Measurements from ENCODE around the gene NRP1. TPM values are rescaled to one million over a fixed set of nuclear protein-coding genes. Genes with fewer than 3 reads are reported as not detected.
"Not testable (repeated sequence)": the region's sequence is repeated elsewhere in the genome, so short reads cannot be mapped to it uniquely, and the experiment has no call there.

Gene NRP1
- polyA plus RNA-seq, 4 donors = 2.5 to 22.0 (median 12.3) TPM

DNA sequence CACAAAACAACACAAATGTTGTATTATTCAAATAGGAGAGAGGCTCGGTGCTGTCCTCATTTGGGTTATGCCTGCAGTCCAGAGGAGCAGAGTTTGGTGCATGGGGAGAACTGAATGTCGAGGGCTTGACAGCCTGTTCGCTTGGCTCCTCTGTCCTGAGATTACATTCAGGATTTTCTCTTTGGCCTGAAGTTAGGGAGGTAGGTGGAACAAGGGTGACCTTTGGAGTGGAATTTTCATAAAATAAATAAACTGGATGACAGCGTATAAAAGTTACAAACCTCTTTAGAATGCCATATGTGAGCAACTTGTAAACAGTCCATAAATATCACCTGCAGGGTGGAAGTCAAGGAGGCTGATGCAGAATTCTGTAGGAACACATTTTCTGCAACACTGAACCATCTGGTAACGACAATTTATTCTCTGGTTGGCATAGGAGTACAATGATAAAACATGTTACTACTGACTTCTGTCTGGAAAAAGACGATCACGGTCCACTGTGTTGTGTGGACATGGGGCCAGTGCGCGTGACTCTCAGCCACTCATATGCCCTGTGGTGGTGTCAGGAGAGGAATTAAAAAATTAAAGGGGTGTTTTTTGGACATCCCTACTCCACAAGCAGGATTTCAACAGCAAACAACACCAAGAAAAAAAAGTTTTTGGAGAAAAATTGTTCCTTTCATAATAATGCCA, 33.2 kb downstream of the NRP1 start:
- FAIRE-seq (no peak), DNase-seq (no peak)
- WGBS, 3 donors = 68 to 72% (median 70%) methylated on average over 9 of the region's 9 CpGs
- H3K4me3 ChIP-seq (ENCODE audit: low read depth in 1 of 3, low read length in 3 of 3) = no peak overlapping the region
- no peaks in the 10 kb centered on the region for H3K4me1 ChIP-seq (ENCODE audit: control insufficient read depth in 3 of 3, insufficient read depth in 2 of 3, low read depth in 1 of 3, low read length in 2 of 3)
- H3K36me3 ChIP-seq (ENCODE audit: control insufficient read depth in 3 of 3, insufficient read depth in 2 of 3, low read depth in 1 of 3, low read length in 3 of 3) = peaks cover 0 to 4% (median 0%) of the 10 kb centered on the region in 3 donors
- no peak overlapping the region for H3K27ac ChIP-seq (ENCODE audit: low read depth in 1 of 3, low read length in 2 of 3)
- H3K9me3 ChIP-seq (ENCODE audit: control insufficient read depth in 2 of 2, insufficient read depth in 1 of 2, low read depth in 1 of 2, low read length in 1 of 2) = no peaks in the 10 kb centered on the region
- H3K27me3 ChIP-seq (ENCODE audit: control insufficient read depth in 3 of 3, insufficient read depth in 3 of 3, low read length in 3 of 3) = no peaks in the 10 kb centered on the region

DNA sequence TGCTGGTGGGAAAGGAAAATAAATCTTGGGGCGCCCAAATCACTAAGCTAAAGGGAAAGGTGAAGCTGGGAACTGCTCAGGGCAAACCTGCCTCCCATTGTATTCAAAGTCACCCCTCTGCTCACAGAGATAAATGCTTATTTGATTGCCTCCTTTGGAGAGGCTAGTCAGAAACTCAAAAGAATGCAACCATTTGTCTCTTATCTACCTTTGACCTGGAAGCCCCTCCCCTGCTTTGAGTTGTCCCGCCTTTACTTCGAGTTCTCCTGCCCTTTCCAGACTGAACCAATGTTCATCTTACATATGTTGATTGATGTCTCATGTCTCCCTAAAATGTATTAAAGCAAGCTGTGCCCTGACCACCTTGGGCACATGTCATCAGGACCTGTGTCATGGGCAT, 33.9 kb downstream of the NRP1 start:
- not testable (repeated sequence) for H3K4me1 ChIP-seq (ENCODE audit: control insufficient read depth in 3 of 3, insufficient read depth in 2 of 3, low read depth in 1 of 3, low read length in 2 of 3); DNase-seq; H3K27me3 ChIP-seq (ENCODE audit: control insufficient read depth in 3 of 3, insufficient read depth in 3 of 3, low read length in 3 of 3); H3K36me3 ChIP-seq (ENCODE audit: control insufficient read depth in 3 of 3, insufficient read depth in 2 of 3, low read depth in 1 of 3, low read length in 3 of 3); FAIRE-seq; H3K27ac ChIP-seq (ENCODE audit: low read depth in 1 of 3, low read length in 2 of 3); H3K9me3 ChIP-seq (ENCODE audit: control insufficient read depth in 2 of 2, insufficient read depth in 1 of 2, low read depth in 1 of 2, low read length in 1 of 2); H3K4me3 ChIP-seq (ENCODE audit: low read depth in 1 of 3, low read length in 3 of 3)
- 75 to 77% (median 76%) methylated on average over 3 of the region's 3 CpGs for WGBS, 3 donors

DNA sequence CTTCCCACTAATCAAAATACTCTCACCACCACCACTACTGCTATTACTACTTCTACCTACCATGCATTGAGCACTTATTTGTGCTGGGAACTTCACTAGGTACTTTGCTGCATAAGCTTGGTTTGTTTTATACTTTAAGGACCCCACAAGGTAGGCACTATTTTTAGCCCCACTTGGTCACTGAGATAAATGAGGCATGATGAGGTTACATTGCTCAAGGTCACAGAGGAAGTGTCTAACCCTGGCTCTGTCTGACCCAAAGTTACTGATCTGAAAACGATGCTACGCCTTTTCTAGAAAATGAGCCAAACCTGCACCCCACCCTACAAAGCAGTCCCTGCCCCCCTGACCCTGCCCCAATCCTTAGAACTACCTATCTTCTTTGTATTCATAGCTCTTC, 35.6 kb downstream of the NRP1 start:
- no peak for FAIRE-seq
- 62 to 88% (median 76%) methylated on average over 2 of the region's 2 CpGs for WGBS, 3 donors
- no peaks in the 10 kb centered on the region for H3K4me1 ChIP-seq (ENCODE audit: control insufficient read depth in 3 of 3, insufficient read depth in 2 of 3, low read depth in 1 of 3, low read length in 2 of 3)
- DNase-seq = no peak
- H3K27me3 ChIP-seq (ENCODE audit: control insufficient read depth in 3 of 3, insufficient read depth in 3 of 3, low read length in 3 of 3) = no peaks in the 10 kb centered on the region
- H3K27ac ChIP-seq (ENCODE audit: low read depth in 1 of 3, low read length in 2 of 3) = no peak overlapping the region
- H3K4me3 ChIP-seq (ENCODE audit: low read depth in 1 of 3, low read length in 3 of 3) = no peak overlapping the region
- peaks cover 0 to 4% (median 0%) of the 10 kb centered on the region in 3 donors for H3K36me3 ChIP-seq (ENCODE audit: control insufficient read depth in 3 of 3, insufficient read depth in 2 of 3, low read depth in 1 of 3, low read length in 3 of 3)
- H3K9me3 ChIP-seq (ENCODE audit: control insufficient read depth in 2 of 2, insufficient read depth in 1 of 2, low read depth in 1 of 2, low read length in 1 of 2) = no peaks in the 10 kb centered on the region

DNA sequence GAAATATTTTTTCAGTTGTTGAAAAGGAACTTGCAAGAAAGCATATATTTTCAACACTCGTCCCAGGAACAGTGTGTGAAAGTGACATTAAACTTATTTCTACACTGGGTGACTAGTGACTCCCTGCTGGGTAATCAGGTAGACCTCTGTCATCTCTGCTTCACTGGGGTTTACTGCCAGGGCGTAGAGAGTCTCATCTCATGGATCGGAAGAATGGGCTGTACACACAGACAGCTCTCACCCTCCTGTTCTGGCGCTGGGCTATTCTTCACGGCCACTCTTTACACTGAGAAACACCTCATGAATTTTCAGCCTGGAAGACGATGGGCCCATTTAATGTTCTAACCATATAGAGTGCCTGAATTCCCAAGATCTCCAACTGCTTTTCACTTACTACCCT, 36.4 kb downstream of the NRP1 start:
- DNase-seq (no peak), FAIRE-seq (no peak)
- Histone ChIP-seq H3K36me3 (ENCODE audit: control insufficient read depth in 3 of 3, insufficient read depth in 2 of 3, low read depth in 1 of 3, low read length in 3 of 3) (peaks cover 0 to 4% (median 0%) of the 10 kb centered on the region in 3 donors), H3K27me3 (ENCODE audit: control insufficient read depth in 3 of 3, insufficient read depth in 3 of 3, low read length in 3 of 3) (no peaks in the 10 kb centered on the region), H3K4me3 (ENCODE audit: low read depth in 1 of 3, low read length in 3 of 3) (no peak overlapping the region), H3K27ac (ENCODE audit: low read depth in 1 of 3, low read length in 2 of 3) (no peak overlapping the region), H3K9me3 (ENCODE audit: control insufficient read depth in 2 of 2, insufficient read depth in 1 of 2, low read depth in 1 of 2, low read length in 1 of 2) (no peaks in the 10 kb centered on the region), H3K4me1 (ENCODE audit: control insufficient read depth in 3 of 3, insufficient read depth in 2 of 3, low read depth in 1 of 3, low read length in 2 of 3) (no peaks in the 10 kb centered on the region)
- WGBS, 3 donors = 85 to 87% (median 86%) methylated on average over 6 of the region's 6 CpGs

DNA sequence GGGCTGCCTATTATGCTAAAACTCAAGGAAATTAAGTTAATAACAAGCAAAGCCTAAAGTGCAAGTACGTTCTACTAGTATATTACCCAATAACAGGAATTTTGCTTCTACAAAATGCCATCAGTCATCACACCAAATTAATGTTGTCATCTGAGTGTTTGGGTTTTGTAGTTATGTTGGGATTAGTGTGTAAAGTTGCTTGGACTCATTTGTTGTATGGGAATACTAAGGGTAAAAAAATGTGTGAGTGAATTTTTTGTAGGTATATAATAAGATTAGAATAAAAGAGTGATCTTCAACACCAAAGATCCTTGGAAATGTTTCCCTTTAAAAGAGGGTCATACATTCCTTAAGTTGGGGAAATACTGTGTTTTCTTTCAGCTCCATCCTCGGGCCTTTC, 38.6 kb downstream of the NRP1 start:
- no peaks in the 10 kb centered on the region for H3K27me3 ChIP-seq (ENCODE audit: control insufficient read depth in 3 of 3, insufficient read depth in 3 of 3, low read length in 3 of 3)
- no peak overlapping the region for H3K4me3 ChIP-seq (ENCODE audit: low read depth in 1 of 3, low read length in 3 of 3)
- H3K36me3 ChIP-seq (ENCODE audit: control insufficient read depth in 3 of 3, insufficient read depth in 2 of 3, low read depth in 1 of 3, low read length in 3 of 3) = peaks cover 0 to 3% (median 0%) of the 10 kb centered on the region in 3 donors
- FAIRE-seq (no peak), DNase-seq (no peak)
- no peaks in the 10 kb centered on the region for H3K4me1 ChIP-seq (ENCODE audit: control insufficient read depth in 3 of 3, insufficient read depth in 2 of 3, low read depth in 1 of 3, low read length in 2 of 3)
- H3K27ac ChIP-seq (ENCODE audit: low read depth in 1 of 3, low read length in 2 of 3) = no peak overlapping the region
- WGBS, 3 donors = 67 to 84% (median 77%) methylated on average over 2 of the region's 2 CpGs
- no peaks in the 10 kb centered on the region for H3K9me3 ChIP-seq (ENCODE audit: control insufficient read depth in 2 of 2, insufficient read depth in 1 of 2, low read depth in 1 of 2, low read length in 1 of 2)

DNA sequence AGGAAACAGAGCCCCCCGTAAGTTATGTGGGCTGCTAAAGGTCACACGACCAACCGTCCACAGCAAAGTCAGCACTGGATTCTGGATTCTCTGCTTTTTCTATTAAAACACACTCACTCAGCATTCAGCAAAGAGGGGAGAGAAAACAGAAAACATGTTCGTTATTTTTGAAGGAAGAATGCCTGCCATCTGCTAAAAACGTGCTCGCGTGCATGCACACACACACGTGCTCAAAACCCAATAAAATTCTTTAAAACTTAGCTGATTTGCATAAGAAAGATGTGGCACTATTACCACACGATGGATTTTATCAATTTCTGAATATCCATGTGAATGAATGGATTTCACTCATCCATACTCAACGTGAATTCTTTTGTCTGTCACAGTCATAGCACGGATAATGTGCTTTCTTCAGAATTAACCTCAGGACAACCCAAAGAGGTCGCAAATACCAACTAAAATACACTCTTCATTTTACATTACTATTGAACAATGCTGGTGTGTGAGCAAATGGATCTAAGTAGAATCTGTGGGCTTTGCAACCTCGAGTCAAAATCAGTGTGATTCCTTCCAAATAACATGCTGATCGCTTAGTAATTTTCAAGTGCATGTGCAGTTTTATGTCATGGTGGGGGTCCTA, 40.8 kb downstream of the NRP1 start:
- 85 to 94% (median 89%) methylated on average over 14 of the region's 14 CpGs for WGBS, 3 donors
- FAIRE-seq = no peak
- no peaks in the 10 kb centered on the region for H3K27me3 ChIP-seq (ENCODE audit: control insufficient read depth in 3 of 3, insufficient read depth in 3 of 3, low read length in 3 of 3)

DNA sequence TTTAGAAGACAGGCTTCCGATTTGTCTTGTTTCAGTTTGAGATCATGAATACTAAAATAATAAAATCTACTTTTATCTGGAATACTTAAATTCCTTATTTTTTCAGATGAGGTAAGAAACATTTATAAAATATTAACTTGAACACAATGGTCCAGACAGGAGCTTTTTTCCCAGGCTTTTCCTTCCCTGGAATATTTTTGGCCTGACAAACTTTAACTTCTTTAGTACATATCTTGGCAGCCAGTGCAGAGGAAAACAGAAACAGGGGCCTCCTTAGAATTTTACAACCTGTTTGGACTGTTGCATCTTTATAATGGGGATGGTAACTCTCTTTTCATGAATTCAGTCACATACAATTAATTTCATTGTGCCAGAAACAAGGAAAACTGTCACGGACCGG, 41.4 kb downstream of the NRP1 start:
- no peak overlapping the region for H3K4me3 ChIP-seq (ENCODE audit: low read depth in 1 of 3, low read length in 3 of 3)
- no peak for DNase-seq
- no peak for FAIRE-seq
- whole genome bisulfite sequencing, 3 donors = 87 to 95% (median 91%) methylated on average over 3 of the region's 3 CpGs
- no peaks in the 10 kb centered on the region for H3K9me3 ChIP-seq (ENCODE audit: control insufficient read depth in 2 of 2, insufficient read depth in 1 of 2, low read depth in 1 of 2, low read length in 1 of 2)
- no peaks in the 10 kb centered on the region for H3K4me1 ChIP-seq (ENCODE audit: control insufficient read depth in 3 of 3, insufficient read depth in 2 of 3, low read depth in 1 of 3, low read length in 2 of 3)
- H3K27ac ChIP-seq (ENCODE audit: low read depth in 1 of 3, low read length in 2 of 3) = no peak overlapping the region
- H3K27me3 ChIP-seq (ENCODE audit: control insufficient read depth in 3 of 3, insufficient read depth in 3 of 3, low read length in 3 of 3) = no peaks in the 10 kb centered on the region
- peaks cover 0 to 2% (median 0%) of the 10 kb centered on the region in 3 donors for H3K36me3 ChIP-seq (ENCODE audit: control insufficient read depth in 3 of 3, insufficient read depth in 2 of 3, low read depth in 1 of 3, low read length in 3 of 3)

More for the DNA sequence above, 40.8 kb downstream of the NRP1 start:
- Histone ChIP-seq H3K4me3 (ENCODE audit: low read depth in 1 of 3, low read length in 3 of 3) (no peak overlapping the region), H3K4me1 (ENCODE audit: control insufficient read depth in 3 of 3, insufficient read depth in 2 of 3, low read depth in 1 of 3, low read length in 2 of 3) (no peaks in the 10 kb centered on the region), H3K27ac (ENCODE audit: low read depth in 1 of 3, low read length in 2 of 3) (no peak overlapping the region), H3K9me3 (ENCODE audit: control insufficient read depth in 2 of 2, insufficient read depth in 1 of 2, low read depth in 1 of 2, low read length in 1 of 2) (no peaks in the 10 kb centered on the region), H3K36me3 (ENCODE audit: control insufficient read depth in 3 of 3, insufficient read depth in 2 of 3, low read depth in 1 of 3, low read length in 3 of 3) (peaks cover 0 to 2% (median 0%) of the 10 kb centered on the region in 3 donors)
- no peak for DNase-seq

DNA sequence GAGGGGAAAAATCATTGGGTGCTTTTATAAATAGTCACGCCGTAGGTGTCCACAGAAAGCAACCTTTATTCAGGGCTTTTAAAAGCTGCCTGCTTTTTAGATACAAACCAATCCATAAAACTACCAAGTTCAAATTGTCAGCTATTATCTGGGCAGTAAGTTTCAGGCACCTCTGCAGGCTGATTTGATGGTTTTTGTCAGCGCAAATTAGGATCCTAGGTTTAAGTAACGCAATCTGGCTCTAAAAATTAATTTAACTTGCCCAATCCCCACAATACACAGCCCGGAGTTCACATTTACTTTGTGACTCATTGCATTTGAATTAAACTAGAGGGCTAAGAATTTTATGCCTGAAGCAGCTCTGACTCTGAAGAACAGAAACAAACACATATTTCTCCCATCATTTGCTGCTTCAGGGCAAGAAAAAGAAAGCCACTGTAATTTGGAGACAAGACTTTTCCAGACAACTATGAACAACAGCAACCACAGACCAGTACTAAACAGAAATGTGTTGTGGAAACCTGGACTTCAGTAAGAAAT, 43.3 kb downstream of the NRP1 start:
- Histone ChIP-seq H3K4me1 (ENCODE audit: control insufficient read depth in 3 of 3, insufficient read depth in 2 of 3, low read depth in 1 of 3, low read length in 2 of 3) (peaks cover 0 to 4% (median 4%) of the 10 kb centered on the region in 3 donors), H3K4me3 (ENCODE audit: low read depth in 1 of 3, low read length in 3 of 3) (no peak overlapping the region), H3K27ac (ENCODE audit: low read depth in 1 of 3, low read length in 2 of 3) (no peak overlapping the region), H3K27me3 (ENCODE audit: control insufficient read depth in 3 of 3, insufficient read depth in 3 of 3, low read length in 3 of 3) (no peaks in the 10 kb centered on the region), H3K36me3 (ENCODE audit: control insufficient read depth in 3 of 3, insufficient read depth in 2 of 3, low read depth in 1 of 3, low read length in 3 of 3) (no peaks in the 10 kb centered on the region), H3K9me3 (ENCODE audit: control insufficient read depth in 2 of 2, insufficient read depth in 1 of 2, low read depth in 1 of 2, low read length in 1 of 2) (no peaks in the 10 kb centered on the region)
- FAIRE-seq (no peak), DNase-seq (no peak)
- 80 to 83% (median 81%) methylated on average over 5 of the region's 5 CpGs for whole genome bisulfite sequencing, 3 donors

Measured in small intestine (tissue), 7 donors.